ENCODE results near the gene ADD1. TPM values are rescaled to one million over a fixed set of nuclear protein-coding genes. Genes with fewer than 3 reads are reported as not detected.

ADD1 gene
- total and polyA plus RNA-seq, 4 experiments from 2014 or later: 159 to 293 (median 230) TPM

- Mint-ChIP-seq H3K27me3 (no peaks in the 10 kb centered on the region), H3K9me3 (no peaks in the 10 kb centered on the region), H3K4me3 (no peak overlapping the region), H3K4me1 (peaks cover 3 to 11% (median 5%) of the 10 kb centered on the region in 4 donors), H3K27ac (peak overlapping the region in 1 of 7 donors; percentile 59), H3K36me3 (peaks cover 11 to 52% of the 10 kb centered on the region in 2 donors)
- POLR2A ChIA-PET (ENCODE audit: partially characterized antibody): no interaction called here
- H3K27ac ChIP-seq (ENCODE audit: low read depth, low read length): no peak overlapping the region
- H3K4me3 ChIP-seq (ENCODE audit: low read length in 2 of 2): no peak overlapping the region
- no peak for DNase-seq
- H3K36me3 ChIP-seq (ENCODE audit: insufficient read depth, low read length): peaks cover 36% of the 10 kb centered on the region
- no peaks in the 10 kb centered on the region for H3K27me3 ChIP-seq (ENCODE audit: insufficient read depth, low read length)
- peaks cover 5% of the 10 kb centered on the region for H3K4me1 ChIP-seq (ENCODE audit: insufficient read depth, low read length)
- intact Hi-C loops (cut with micrococcal nuclease): no loop called here
- no peaks in the 10 kb centered on the region for H3K9me3 ChIP-seq (ENCODE audit: control insufficient read depth in 1 of 2, low read length in 2 of 2)
- CTCF ChIA-PET (ENCODE audit: partially characterized antibody): no interaction called here
Observed at GRCh38 chr4:2829321-2829932, 14.2 kb upstream of the ADD1 start.

- peaks cover 11 to 53% of the 10 kb centered on the region in 2 donors for H3K36me3 Mint-ChIP-seq
- Histone ChIP-seq H3K27ac (ENCODE audit: low read depth, low read length) (no peak overlapping the region), H3K36me3 (ENCODE audit: insufficient read depth, low read length) (peaks cover 31% of the 10 kb centered on the region), H3K4me3 (ENCODE audit: low read length in 2 of 2) (no peak overlapping the region), H3K27me3 (ENCODE audit: insufficient read depth, low read length) (no peaks in the 10 kb centered on the region), H3K4me1 (ENCODE audit: insufficient read depth, low read length) (peaks cover 10% of the 10 kb centered on the region), H3K9me3 (ENCODE audit: control insufficient read depth in 1 of 2, low read length in 2 of 2) (no peaks in the 10 kb centered on the region)
- peaks cover 9 to 15% (median 11%) of the 10 kb centered on the region in 4 donors for H3K4me1 Mint-ChIP-seq
- H3K27ac Mint-ChIP-seq: peak overlapping the region in 1 of 7 donors; percentile 59
- ChIA-PET CTCF (ENCODE audit: partially characterized antibody) (no interaction called here), POLR2A (ENCODE audit: partially characterized antibody) (no interaction called here)
- H3K4me3 Mint-ChIP-seq: no peak overlapping the region
- H3K9me3 Mint-ChIP-seq: no peaks in the 10 kb centered on the region
- intact Hi-C loops (cut with micrococcal nuclease): no loop called here
- H3K27me3 Mint-ChIP-seq: no peaks in the 10 kb centered on the region
- no peak for DNase-seq
Observed at GRCh38 chr4:2829933-2830451, 13.7 kb upstream of the ADD1 start.

DNA sequence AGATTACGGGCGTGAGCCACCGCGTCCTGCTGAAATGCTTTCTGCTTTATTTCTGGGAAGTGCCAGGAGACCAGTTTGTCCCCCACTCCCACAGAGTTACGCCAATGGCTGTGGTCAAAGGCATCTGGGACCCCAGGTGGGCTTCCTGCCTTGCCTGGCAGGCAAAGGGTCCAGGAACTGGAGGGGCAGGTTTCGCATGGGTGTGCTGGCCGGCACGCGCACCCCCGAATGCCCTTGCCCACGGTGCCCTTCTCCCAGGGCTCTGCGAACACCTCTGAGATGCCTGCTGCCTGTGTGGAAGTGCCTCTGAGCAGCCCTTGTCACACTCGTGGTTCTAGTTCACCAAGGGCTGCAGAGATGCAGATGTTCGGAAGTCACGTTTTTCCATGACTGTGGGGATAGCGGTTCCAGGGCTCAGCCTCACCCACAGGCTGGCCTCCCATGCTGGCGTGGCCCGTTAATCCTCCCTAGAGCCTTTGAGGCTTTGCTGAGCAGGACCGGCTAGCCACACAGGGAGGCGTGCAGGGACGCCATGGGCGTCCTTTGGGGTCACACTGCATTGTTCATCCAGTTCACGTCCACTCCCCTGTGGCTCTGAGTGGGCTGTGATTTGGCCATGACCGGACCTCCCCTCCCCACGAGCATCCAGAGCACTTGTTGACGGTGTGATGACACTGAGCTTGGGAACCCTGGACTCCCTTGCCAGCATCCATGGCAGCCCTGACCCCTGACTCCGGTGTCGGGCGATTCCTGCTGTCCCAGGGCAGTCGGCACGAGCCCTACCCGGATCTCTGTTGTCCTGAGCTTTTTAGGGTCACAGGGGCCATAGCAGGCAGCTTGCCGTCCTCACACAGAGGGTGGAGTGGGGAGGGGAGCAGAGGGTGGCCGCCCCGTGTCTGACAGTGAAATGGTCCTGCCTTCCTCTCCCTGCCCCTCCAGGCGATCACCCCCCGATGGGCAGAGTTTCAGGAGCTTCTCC, 12.7 kb upstream of the ADD1 start:
- Histone ChIP-seq H3K9me3 (ENCODE audit: control insufficient read depth in 1 of 2, low read length in 2 of 2) (no peaks in the 10 kb centered on the region), H3K4me3 (ENCODE audit: low read length in 2 of 2) (no peak overlapping the region), H3K36me3 (ENCODE audit: insufficient read depth, low read length) (peaks cover 23% of the 10 kb centered on the region), H3K27ac (ENCODE audit: low read depth, low read length) (no peak overlapping the region), H3K27me3 (ENCODE audit: insufficient read depth, low read length) (no peaks in the 10 kb centered on the region), H3K4me1 (ENCODE audit: insufficient read depth, low read length) (peaks cover 20% of the 10 kb centered on the region)
- no peaks in the 10 kb centered on the region for H3K9me3 Mint-ChIP-seq
- H3K36me3 Mint-ChIP-seq: peaks cover 5 to 49% of the 10 kb centered on the region in 2 donors
- no peak for DNase-seq
- CTCF ChIA-PET (ENCODE audit: partially characterized antibody): no interaction called here
- no peak overlapping the region for H3K27ac Mint-ChIP-seq
- intact Hi-C loops (cut with micrococcal nuclease): no loop called here
- H3K4me1 Mint-ChIP-seq: peaks cover 15 to 17% (median 16%) of the 10 kb centered on the region in 4 donors
- H3K27me3 Mint-ChIP-seq: no peaks in the 10 kb centered on the region
- POLR2A ChIA-PET (ENCODE audit: partially characterized antibody): interaction anchor here (1.0 to 1.2 kb wide), 2 partner anchors 13 to 18 kb away, joined by 3 to 4 read pairs; no protein-coding TSS in a partner anchor
- H3K4me3 Mint-ChIP-seq: no peak overlapping the region

DNA sequence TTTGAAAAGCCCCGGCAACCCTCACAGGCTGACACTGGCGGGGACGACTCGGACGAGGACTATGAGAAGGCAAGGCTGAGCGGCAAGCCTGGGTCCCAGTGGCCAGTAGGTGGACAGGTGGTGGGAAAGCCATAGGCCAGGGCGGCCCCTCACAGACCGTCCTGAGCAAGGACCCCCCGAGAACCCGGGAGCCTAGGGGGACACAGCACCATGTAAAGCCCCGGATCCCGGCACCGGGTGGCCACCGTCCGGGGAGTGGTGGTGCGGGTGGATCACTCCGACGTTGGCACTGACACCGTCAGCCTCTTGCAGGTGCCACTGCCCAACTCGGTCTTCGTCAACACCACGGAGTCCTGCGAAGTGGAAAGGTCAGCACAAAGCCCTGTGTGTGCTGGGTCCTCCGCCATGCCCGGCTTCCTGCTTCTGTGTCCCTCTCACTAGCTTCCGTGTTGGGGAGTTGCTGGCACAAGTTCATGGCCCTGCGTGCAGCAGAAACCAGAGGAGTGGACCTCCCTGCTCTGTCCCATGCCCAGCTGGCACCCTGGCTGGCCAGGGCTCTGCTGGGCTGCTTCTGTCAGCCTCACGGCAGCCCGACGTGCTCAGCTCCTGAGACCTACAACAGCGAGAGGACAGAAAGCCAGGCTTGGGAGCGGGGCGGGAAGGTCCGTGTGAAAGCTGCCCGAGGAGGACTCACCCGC, 11.9 kb upstream of the ADD1 start:
- intact Hi-C loops (cut with micrococcal nuclease): no loop called here
- Mint-ChIP-seq H3K9me3 (no peaks in the 10 kb centered on the region), H3K27ac (no peak overlapping the region), H3K4me1 (peaks cover 11 to 25% (median 18%) of the 10 kb centered on the region in 4 donors), H3K36me3 (peaks cover 0 to 45% of the 10 kb centered on the region in 2 donors), H3K27me3 (no peaks in the 10 kb centered on the region), H3K4me3 (no peak overlapping the region)
- H3K9me3 ChIP-seq (ENCODE audit: control insufficient read depth in 1 of 2, low read length in 2 of 2): no peaks in the 10 kb centered on the region
- H3K4me1 ChIP-seq (ENCODE audit: insufficient read depth, low read length): peaks cover 28% of the 10 kb centered on the region
- no peak overlapping the region for H3K27ac ChIP-seq (ENCODE audit: low read depth, low read length)
- no peaks in the 10 kb centered on the region for H3K27me3 ChIP-seq (ENCODE audit: insufficient read depth, low read length)
- POLR2A ChIA-PET (ENCODE audit: partially characterized antibody): interaction anchor here (0.7 to 1.2 kb wide), 4 partner anchors 13 to 33 kb away, joined by 3 to 4 read pairs (median 4); no protein-coding TSS in a partner anchor
- peaks cover 23% of the 10 kb centered on the region for H3K36me3 ChIP-seq (ENCODE audit: insufficient read depth, low read length)
- no peak overlapping the region for H3K4me3 ChIP-seq (ENCODE audit: low read length in 2 of 2)
- CTCF ChIA-PET (ENCODE audit: partially characterized antibody): no interaction called here
- DNase-seq: no peak

DNA sequence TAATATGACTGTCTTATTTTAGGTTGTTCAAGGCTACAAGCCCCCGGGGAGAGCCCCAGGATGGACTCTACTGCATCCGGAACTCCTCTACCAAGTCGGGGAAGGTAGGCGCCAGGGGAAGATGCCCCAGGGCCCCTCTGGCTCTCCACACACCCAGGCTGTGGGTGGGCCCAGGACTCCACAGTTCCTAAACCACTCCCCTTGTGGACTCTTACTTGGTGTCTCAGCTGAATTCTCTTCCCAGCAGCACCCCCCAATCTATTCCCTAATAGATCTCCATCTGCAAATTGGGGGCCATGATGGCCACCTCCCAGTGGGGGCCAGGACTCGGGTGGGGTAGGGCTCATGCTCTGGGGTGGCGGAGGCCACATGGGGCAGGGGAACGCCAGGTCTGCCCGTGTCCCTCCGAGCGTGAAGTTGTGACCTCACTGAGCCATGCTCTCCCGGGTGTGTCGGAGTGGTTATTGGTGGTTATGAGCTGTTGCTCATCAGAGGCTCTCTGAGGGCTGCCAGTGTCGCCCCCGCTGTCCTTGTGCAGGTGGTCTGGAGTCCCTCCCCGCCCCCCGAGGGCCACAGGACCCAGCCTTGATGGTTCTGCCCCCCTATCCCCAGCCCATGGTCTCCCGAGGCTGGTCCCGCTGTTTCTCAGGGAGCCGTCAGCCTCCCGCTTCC, 11.2 kb upstream of the ADD1 start:
- H3K27me3 ChIP-seq (ENCODE audit: insufficient read depth, low read length): no peaks in the 10 kb centered on the region
- ChIA-PET POLR2A (ENCODE audit: partially characterized antibody) (interaction anchor here (0.7 to 1.2 kb wide), 3 partner anchors 20 to 32 kb away, joined by 3 to 4 read pairs (median 4); no protein-coding TSS in a partner anchor), CTCF (ENCODE audit: partially characterized antibody) (no interaction called here)
- Mint-ChIP-seq H3K27me3 (no peaks in the 10 kb centered on the region), H3K4me1 (peaks cover 10 to 32% (median 24%) of the 10 kb centered on the region in 4 donors), H3K9me3 (no peaks in the 10 kb centered on the region), H3K36me3 (peaks cover 0 to 42% of the 10 kb centered on the region in 2 donors), H3K4me3 (no peak overlapping the region), H3K27ac (peak overlapping the region in 1 of 7 donors; percentile 83)
- DNase-seq: no peak
- H3K36me3 ChIP-seq (ENCODE audit: insufficient read depth, low read length): peaks cover 23% of the 10 kb centered on the region
- peaks cover 35% of the 10 kb centered on the region for H3K4me1 ChIP-seq (ENCODE audit: insufficient read depth, low read length)
- intact Hi-C loops (cut with micrococcal nuclease): no loop called here
- H3K27ac ChIP-seq (ENCODE audit: low read depth, low read length): no peak overlapping the region
- no peak overlapping the region for H3K4me3 ChIP-seq (ENCODE audit: low read length in 2 of 2)
- H3K9me3 ChIP-seq (ENCODE audit: control insufficient read depth in 1 of 2, low read length in 2 of 2): no peaks in the 10 kb centered on the region

DNA sequence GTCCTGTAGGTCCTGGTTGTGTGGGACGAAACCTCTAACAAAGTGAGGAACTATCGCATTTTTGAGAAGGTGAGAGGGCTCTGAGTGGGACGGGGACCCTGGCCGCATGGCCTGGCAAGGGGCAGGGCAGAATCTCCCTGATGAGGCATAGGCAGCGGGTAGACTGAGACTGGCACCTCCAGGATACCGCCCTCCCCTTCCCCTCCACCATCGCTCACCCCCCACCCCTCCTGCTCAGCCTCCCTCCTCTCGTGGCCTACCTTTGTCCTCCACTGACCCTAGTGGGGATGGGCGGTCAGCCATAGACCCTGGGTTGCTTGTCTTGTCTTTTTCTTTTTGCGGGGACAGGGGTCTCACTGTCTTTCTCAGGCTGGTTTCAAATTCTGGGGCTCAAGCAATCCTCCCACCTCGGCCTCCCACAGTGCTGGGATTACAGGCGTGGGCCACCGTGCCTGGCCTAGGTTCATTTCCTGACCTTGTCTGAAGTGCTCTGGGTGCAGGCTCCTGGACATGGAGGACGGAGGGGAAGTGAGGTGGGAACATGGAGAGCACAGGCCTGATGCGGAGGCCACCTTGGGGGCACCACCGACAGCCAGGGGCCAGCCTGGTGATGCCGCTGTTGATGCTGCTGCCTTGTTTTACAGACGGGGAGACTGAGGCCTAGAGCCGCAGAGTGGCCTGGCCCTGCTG, 10.5 kb upstream of the ADD1 start:
- intact Hi-C loops (cut with micrococcal nuclease): no loop called here
- no peaks in the 10 kb centered on the region for H3K27me3 ChIP-seq (ENCODE audit: insufficient read depth, low read length)
- H3K4me3 ChIP-seq (ENCODE audit: low read length in 2 of 2): no peak overlapping the region
- H3K36me3 ChIP-seq (ENCODE audit: insufficient read depth, low read length): peaks cover 20% of the 10 kb centered on the region
- no peaks in the 10 kb centered on the region for H3K9me3 ChIP-seq (ENCODE audit: control insufficient read depth in 1 of 2, low read length in 2 of 2)
- H3K4me1 Mint-ChIP-seq: peaks cover 17 to 38% (median 30%) of the 10 kb centered on the region in 4 donors
- ChIA-PET POLR2A (ENCODE audit: partially characterized antibody) (no interaction called here), CTCF (ENCODE audit: partially characterized antibody) (no interaction called here)
- H3K9me3 Mint-ChIP-seq: no peaks in the 10 kb centered on the region
- H3K36me3 Mint-ChIP-seq: peaks cover 0 to 41% of the 10 kb centered on the region in 2 donors
- no peaks in the 10 kb centered on the region for H3K27me3 Mint-ChIP-seq
- peaks cover 42% of the 10 kb centered on the region for H3K4me1 ChIP-seq (ENCODE audit: insufficient read depth, low read length)
- no peak for DNase-seq
- H3K27ac ChIP-seq (ENCODE audit: low read depth, low read length): no peak overlapping the region
- H3K4me3 Mint-ChIP-seq: no peak overlapping the region
- peak overlapping the region in 4 of 7 donors; percentile 8 to 83 (median 30) for H3K27ac Mint-ChIP-seq
